ENCODE measurements around the gene TMEM106C.

DNA sequence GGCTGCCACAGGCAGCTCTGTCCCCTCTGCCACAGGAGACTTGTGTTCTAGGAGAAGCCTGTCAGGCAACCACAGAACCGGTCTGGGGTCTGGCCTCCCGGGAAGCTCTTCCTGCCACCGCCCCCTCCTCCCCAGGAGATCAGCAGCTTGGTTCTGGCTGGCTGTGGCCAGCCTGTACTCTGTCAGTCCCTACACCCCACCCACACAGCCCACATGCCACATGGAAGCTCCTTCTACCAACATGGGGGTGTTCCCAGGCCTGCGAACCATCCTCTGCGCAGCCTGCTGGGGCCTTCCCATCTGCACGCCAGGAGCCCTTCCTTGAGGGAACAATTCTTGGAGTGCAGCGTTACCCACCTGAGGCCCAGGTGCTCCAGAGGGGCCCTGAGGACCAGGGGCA, 16.8 kb downstream of the TMEM106C start:
- TF ChIP-seq CTCF (conservative IDR thresholded peaks at IDR 0.05; ENCODE audit: low read length) (no peak), EZH2phosphoT487 (IDR thresholded peaks at IDR 0.05; ENCODE audit: borderline replicate concordance) (no peak)
